GM23248 (cell line): ENCODE results near the gene USP9X. TPM values are rescaled to one million over a fixed set of nuclear protein-coding genes. Genes with fewer than 3 reads are reported as not detected.
"Not testable (repeated sequence)": the region's sequence is repeated elsewhere in the genome, so short reads cannot be mapped to it uniquely, and the experiment has no call there.

Source experiments
- DNase-seq: peaks from one replicate; pipeline ENCODE4 v3.0.0-alpha.2; 2015
- H2AFZ ChIP-seq: fragments of 200-600 bp; sonication (generic); 2 replicates; pipeline ENCODE4 v1.6.1; 2016; ENCODE audit warnings: antibody characterized with exemption
- H3F3A ChIP-seq: fragments of 200-600 bp; sonication (generic); 2 replicates; pipeline ENCODE4 v1.6.1; 2016; ENCODE audit warnings: mild to moderate bottlenecking, antibody characterized with exemption, mixed run types; ENCODE audit not compliant: insufficient read depth
- H3K27ac ChIP-seq: fragments of 200-600 bp; sonication (generic); 2 replicates; pipeline ENCODE4 v1.5.1; 2016; ENCODE audit warnings: mild to moderate bottlenecking
- H3K27me3 ChIP-seq: fragments of 200-600 bp; sonication (generic); replicated peaks from 2 replicates; pipeline ENCODE4 v1.6.1; 2016; ENCODE audit warnings: mild to moderate bottlenecking; ENCODE audit not compliant: insufficient read depth
- H3K36me3 ChIP-seq: fragments of 200-600 bp; sonication (generic); 2 replicates; pipeline ENCODE4 v1.6.1; 2016; ENCODE audit warnings: low read depth, mild to moderate bottlenecking
- H3K4me1 ChIP-seq: fragments of 200-600 bp; sonication (generic); 2 replicates; pipeline ENCODE4 v1.6.1; 2016; ENCODE audit warnings: mild to moderate bottlenecking; ENCODE audit not compliant: insufficient read depth
- H3K4me2 ChIP-seq: fragments of 200-600 bp; sonication (generic); one replicate; pipeline ENCODE4 v1.6.1; 2016; ENCODE audit warnings: mild to moderate bottlenecking; ENCODE audit not compliant: unreplicated experiment
- H3K4me3 ChIP-seq: fragments of 200-600 bp; sonication (generic); 2 replicates; pipeline ENCODE4 v1.5.1; 2016; ENCODE audit warnings: mild to moderate bottlenecking
- H3K79me2 ChIP-seq: fragments of 200-600 bp; sonication (generic); 2 replicates; pipeline ENCODE4 v1.6.1; 2016; ENCODE audit warnings: mild to moderate bottlenecking; ENCODE audit not compliant: insufficient read depth
- H3K9ac ChIP-seq: fragments of 200-600 bp; sonication (generic); 2 replicates; pipeline ENCODE4 v1.6.1; 2016; ENCODE audit warnings: mild to moderate bottlenecking
- H3K9me2 ChIP-seq: fragments of 200-600 bp; sonication (generic); 2 replicates; pipeline ENCODE4 v1.6.1; 2016; ENCODE audit warnings: mixed run types, mild to moderate bottlenecking, moderate library complexity; ENCODE audit not compliant: insufficient read depth
- H3K9me3 ChIP-seq: fragments of 200-600 bp; sonication (generic); one replicate; pipeline ENCODE4 v1.6.1; 2017; ENCODE audit warnings: low read depth
- H4K20me1 ChIP-seq: fragments of 200-600 bp; sonication (generic); 2 replicates; pipeline ENCODE4 v1.6.0; 2016; ENCODE audit not compliant: insufficient read depth
- EZH2 ChIP-seq: fragments of 200-600 bp; sonication (generic); IDR thresholded peaks from 2 replicates; pipeline ENCODE4 v1.6.1; 2018; ENCODE audit warnings: antibody characterized with exemption, mild to moderate bottlenecking; ENCODE audit not compliant: insufficient read depth, poor library complexity, severe bottlenecking
- EZH2phosphoT487 ChIP-seq: fragments of 200-600 bp; sonication (generic); IDR thresholded peaks from 2 replicates; pipeline ENCODE4 v1.6.1; 2018; ENCODE audit warnings: antibody characterized with exemption, moderate library complexity, mild to moderate bottlenecking, low read depth; ENCODE audit not compliant: insufficient read depth
- WGBS, 2 experiments: methylation state at CpG; one replicate each; pipeline ENCODE4 v1.1.6; 2015 to 2017; ENCODE audit warnings: low lambda C conversion rate in 2 of 2, low coverage in 1 of 2; ENCODE audit errors: missing lambda C conversion rate in 2 of 2; 5-methylcytosine and 5-hydroxymethylcytosine counted together
- in situ Hi-C: fragments of 300-500 bp; cut with MboI; formaldehyde crosslinking; loops from 2 replicates; pipeline ENCODE4 v1.15.0; 2020
- polyA plus RNA-seq: library from polyadenylated mRNA; unstranded; fragments of >200 nt; fragmentation: Nextera tagmentation; extraction: Ambion mirVana; gene quantifications from 2 replicates; pipeline ENCODE4 v1.2.1, GENCODE V29; 2016
- total RNA-seq: library from RNA; depleted of rRNA; stranded (reverse); fragments of >200 nt; shearing (Covaris generic); gene quantifications from 2 replicates; pipeline ENCODE4 v1.2.3, GENCODE V29; 2014; rRNA removed

USP9X gene
- total and polyA plus RNA-seq, 2 experiments from 2014 or later = 23.9 to 72.3 TPM

GRCh38 chrX:41275661-41276609 lies 190.7 kb downstream of the USP9X start:
- H3K79me2 ChIP-seq = no peaks in the 10 kb centered on the region
- H3K4me3 ChIP-seq = peak overlapping the region; percentile 71
- no peaks in the 10 kb centered on the region for H3K9me2 ChIP-seq
- no peaks in the 10 kb centered on the region for H4K20me1 ChIP-seq
- peak; percentile 68 for DNase-seq
- H3K4me2 ChIP-seq = peak overlapping the region; percentile 56
- no peaks in the 10 kb centered on the region for H3K36me3 ChIP-seq
- H3K27ac ChIP-seq = no peak overlapping the region
- H3K9ac ChIP-seq = peak overlapping the region; percentile 74
- in situ Hi-C loops = loop anchor here (25.0 kb wide), 1 partner anchor 461 kb away; no protein-coding TSS in a partner anchor
- H3K27me3 ChIP-seq = no peaks in the 10 kb centered on the region
- WGBS, 2 experiments = 2% methylated on average over 11 to 33 of the region's 54 CpGs
- TF ChIP-seq EZH2 (no peak), EZH2phosphoT487 (no peak)
- no peaks in the 10 kb centered on the region for H3F3A ChIP-seq
- no peaks in the 10 kb centered on the region; the same call in 1 of the 2 replicates for H3K4me1 ChIP-seq
- peak overlapping the region; percentile 91 for H2AFZ ChIP-seq
- H3K9me3 ChIP-seq = no peaks in the 10 kb centered on the region

GRCh38 chrX:41276661-41277506 lies 191.6 kb downstream of the USP9X start:
- TF ChIP-seq EZH2 = no peak
- no peak for TF ChIP-seq EZH2phosphoT487
- Histone ChIP-seq H4K20me1 (no peaks in the 10 kb centered on the region), H3K4me1 (no peaks in the 10 kb centered on the region; the same call in 1 of the 2 replicates), H3K9me2 (no peaks in the 10 kb centered on the region), H2AFZ (peak overlapping the region; percentile 91), H3K27me3 (no peaks in the 10 kb centered on the region), H3K36me3 (no peaks in the 10 kb centered on the region), H3K27ac (no peak overlapping the region), H3K4me3 (peak overlapping the region; percentile 71), H3K4me2 (peak overlapping the region; percentile 56), H3F3A (no peaks in the 10 kb centered on the region), H3K9ac (peak overlapping the region; percentile 74), H3K79me2 (no peaks in the 10 kb centered on the region), H3K9me3 (no peaks in the 10 kb centered on the region)
- WGBS, 2 experiments = 69 to 71% methylated on average over 14 of the region's 19 CpGs
- in situ Hi-C loops = loop anchor here (25.0 kb wide), 1 partner anchor 460 kb away; no protein-coding TSS in a partner anchor
- DNase-seq = no peak

- not testable (repeated sequence) for H3K9me2 ChIP-seq, DNase-seq, H3K4me3 ChIP-seq, H3K4me2 ChIP-seq, H3K9ac ChIP-seq, H3K9me3 ChIP-seq, H3F3A ChIP-seq, H4K20me1 ChIP-seq, H3K27me3 ChIP-seq, H3K4me1 ChIP-seq, H3K36me3 ChIP-seq, H3K27ac ChIP-seq, H2AFZ ChIP-seq, H3K79me2 ChIP-seq
- in situ Hi-C loops = loop anchor here (25.0 kb wide), 1 partner anchor 455 kb away; no protein-coding TSS in a partner anchor
- 78 to 86% methylated on average over 5 of the region's 5 CpGs for WGBS, 2 experiments
Observed at GRCh38 chrX:41282307-41282706, 197.1 kb downstream of the USP9X start.

GRCh38 chrX:41285928-41286327 lies 200.7 kb downstream of the USP9X start:
- not testable (repeated sequence) for H4K20me1 ChIP-seq, H3K9ac ChIP-seq, H3K27me3 ChIP-seq, H3K36me3 ChIP-seq, H3K4me3 ChIP-seq, H3K9me2 ChIP-seq, H2AFZ ChIP-seq, H3F3A ChIP-seq, H3K79me2 ChIP-seq, H3K4me2 ChIP-seq, H3K4me1 ChIP-seq, H3K9me3 ChIP-seq, H3K27ac ChIP-seq, DNase-seq
- 89 to 100% methylated on average over 3 to 14 of the region's 21 CpGs for WGBS, 2 experiments
- in situ Hi-C loops = loop anchor here (25.0 kb wide), 1 partner anchor 451 kb away; no protein-coding TSS in a partner anchor

Other genes with a start within 250 kb of the USP9X start
- 206 and 285 TPM in 2 replicates for gene DDX3X, start 248.7 kb downstream of the USP9X start, total RNA-seq
- gene DDX3X, start 248.7 kb downstream of the USP9X start, polyA plus RNA-seq = 129 and 130 TPM in 2 replicates